Stimulated activated CD4-positive, alpha-beta T cell treated with anti-CD3 and anti-CD28 coated beads, Interleukin-2, amount 100 ng/mL, for 24 hours (primary cell): ENCODE results near the gene LRFN2.

Source experiments
- DNase-seq, 2 donors: peaks; one replicate each; pipeline ENCODE4 v3.0.0-alpha.2; 2020

The LRFN2 gene

DNA sequence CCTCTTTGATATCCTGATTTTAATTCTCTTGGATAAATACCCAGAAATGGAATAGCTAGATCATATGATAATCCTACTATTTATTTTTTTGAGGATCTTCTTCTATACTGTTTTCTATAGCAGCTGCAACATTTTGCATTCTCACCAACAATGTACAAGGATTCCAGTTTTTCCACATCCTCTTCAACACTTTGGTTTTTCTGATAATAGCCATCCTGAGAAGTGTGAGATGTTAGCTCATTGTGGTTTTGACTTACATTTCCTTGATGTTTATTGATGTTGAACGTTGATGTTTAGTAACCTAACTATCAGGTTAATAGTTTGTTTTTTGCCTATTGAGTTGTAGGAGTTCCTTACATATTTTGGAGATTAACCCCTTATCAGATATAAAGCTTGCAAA, 217.3 kb downstream of the LRFN2 start:
- DNase-seq: no peak

DNA sequence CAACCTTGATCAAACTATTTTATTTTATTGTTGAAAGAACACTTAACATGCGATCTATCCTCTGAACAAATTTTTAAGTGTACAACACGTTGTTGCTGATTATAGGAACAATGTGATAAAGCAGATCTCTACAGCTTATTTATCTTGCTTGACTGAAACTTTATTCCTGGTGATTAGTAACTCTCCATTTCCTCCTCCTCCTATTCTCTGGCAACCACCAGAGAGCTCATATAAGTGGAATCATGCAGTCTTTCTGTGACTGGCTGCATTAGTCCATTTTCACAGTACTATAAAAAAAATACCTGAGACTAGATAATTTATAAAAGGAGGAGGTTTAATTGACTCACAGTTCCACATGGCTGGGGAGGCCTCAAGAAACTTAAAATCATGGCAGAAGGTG, 218.1 kb downstream of the LRFN2 start:
- no peak for DNase-seq

DNA sequence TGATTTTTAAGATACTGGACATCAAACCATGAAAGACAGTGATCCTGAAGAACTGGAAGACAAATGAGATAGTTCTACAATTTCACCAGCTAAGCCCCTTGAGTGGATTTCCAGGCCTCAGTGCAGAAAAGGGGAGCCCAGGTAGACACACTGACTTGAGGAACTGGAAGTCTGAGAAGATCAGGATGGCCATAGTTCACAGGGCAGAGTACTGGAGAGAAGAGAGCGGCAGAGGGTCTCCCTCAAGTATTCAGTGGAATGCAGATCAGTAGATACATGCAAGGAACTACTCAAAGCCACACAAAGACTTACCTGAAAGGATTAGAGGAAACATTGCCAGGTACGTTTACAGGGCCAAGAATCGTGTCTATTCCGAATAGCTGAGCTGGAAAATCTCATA, 224.3 kb downstream of the LRFN2 start:
- DNase-seq: no peak

- no peak for DNase-seq
These were observed 227.4 kb downstream of the LRFN2 start for GRCh38 chr6:40359808-40360207.

- DNase-seq: no peak
These were observed 228.4 kb downstream of the LRFN2 start for GRCh38 chr6:40358473-40359460.

DNA sequence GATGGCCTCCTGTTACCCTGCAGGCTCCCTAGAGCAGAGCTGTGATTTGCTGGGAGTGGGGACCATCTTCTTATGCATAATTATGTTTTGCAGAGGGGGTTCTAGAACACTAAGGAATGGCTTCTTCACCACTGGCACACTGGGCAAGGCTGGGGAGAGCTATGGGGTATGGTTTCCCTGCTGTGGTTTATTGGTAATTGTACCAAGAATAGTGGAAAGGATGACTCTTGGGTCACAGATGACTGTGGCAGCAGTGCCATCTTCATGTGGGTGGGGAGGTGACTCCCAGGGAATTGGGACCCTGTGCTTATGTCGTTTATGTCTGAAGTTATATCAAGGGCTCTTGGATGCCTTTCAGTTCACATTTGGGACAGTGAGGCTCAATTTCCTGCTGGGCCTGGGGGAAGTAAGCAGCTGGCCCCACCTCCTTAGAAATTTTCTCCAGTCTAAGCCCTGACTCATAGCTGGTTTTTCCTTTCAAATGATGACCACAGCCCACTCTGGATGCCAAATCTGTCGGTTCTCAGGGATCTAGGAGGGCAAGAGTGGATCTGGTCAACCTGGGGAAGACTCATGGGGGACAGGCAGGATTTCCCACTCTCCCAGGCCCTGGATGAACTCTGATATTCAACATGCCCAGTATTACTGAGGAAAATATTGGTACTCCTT, 230.8 kb downstream of the LRFN2 start:
- no peak for DNase-seq

DNA sequence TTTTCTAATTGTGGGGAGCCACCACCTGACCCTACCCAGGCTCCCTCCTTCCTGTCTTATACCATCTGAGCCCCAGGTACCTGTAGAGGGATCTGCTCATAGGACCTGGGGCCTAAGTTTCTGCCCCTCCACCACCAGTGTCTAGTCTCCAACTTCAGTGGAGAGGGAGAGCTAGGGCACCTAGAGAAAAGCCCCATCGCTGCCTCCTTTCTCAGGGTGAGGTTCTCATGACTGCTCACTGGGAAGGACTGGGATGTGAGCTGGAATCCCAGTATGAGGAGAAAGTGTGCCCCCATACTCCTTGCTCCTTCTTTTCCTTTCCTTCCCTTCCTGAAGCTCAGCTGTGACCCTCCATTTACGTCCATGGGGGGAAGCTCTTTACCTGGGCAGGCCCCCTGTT, 231.6 kb downstream of the LRFN2 start:
- no peak for DNase-seq

GRCh38 chr6:40355066-40355465, 232.1 kb downstream of the LRFN2 start:
- DNase-seq: no peak

DNA sequence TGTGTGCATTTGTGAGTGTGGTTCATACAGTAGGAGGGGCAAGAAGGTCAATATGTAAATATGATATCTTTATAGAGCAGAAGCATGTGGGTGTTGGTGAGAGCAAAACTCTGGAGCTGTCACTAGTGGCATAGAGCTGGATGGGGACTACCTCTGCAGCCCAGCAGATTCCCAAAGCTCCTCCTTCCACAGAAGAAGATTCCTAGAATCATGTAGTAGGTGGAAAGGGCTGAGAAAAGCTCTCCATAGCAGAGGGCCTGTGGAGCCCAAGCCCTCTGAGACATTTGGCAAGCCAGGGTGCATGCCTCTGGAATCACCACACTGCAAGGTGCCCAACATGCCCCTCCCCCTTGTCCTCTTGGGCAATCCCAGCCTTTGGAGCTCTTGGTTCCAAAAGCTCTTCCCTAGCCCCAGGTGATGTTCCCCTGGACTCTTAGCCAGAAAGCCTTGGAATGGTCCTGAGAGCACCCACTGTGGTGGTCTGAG, 233.2 kb downstream of the LRFN2 start:
- DNase-seq: no peak

GRCh38 chr6:40353197-40353966, 233.8 kb downstream of the LRFN2 start:
- no peak for DNase-seq

DNA sequence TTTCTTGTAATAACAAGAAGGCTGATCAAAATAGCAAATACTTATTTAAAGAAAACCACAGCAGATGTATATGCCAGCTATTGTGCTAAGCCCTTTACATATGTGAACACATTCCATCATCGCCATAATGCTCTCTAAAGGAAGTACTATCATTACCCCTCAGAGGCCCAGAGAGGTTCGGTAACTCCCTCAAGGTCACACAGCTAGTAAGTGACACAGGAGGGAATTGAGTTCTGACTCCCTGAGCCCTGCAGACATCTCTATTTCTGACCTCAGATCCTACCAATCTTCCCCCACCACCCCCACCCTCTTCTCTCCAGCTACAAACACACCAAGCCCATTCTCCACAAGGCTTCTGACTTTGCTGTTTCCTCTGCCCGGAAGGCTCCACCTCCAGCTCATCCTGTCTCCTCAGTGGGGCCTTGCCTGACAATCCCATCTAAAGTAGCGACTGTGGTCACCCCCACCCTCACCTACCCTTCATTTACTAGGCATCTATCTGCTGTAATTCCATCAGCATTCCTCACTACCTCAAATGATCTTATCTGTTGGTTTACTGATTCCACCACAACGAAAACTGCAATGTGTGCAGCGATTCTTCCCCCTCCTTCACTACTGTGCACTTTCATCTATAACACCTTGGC, 234.5 kb downstream of the LRFN2 start:
- DNase-seq: no peak

DNA sequence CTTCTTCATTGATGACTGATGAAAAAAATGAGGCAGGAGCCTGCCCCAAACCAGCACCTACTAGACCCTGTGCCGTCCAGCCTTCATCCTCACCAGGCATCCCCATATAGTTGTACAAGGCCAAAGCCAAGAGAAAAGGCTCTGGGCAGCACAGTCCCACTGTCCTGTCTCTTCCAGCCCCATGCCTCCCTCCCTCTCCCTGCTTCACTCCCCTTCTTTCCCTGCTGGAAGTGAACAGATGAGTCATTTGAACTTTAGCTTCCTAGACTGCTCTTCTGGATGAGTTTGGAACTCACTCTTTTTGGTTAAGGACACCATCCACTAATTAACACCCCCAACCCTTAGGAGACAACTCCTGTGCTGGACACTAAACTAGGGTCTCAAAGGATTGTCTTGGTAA, 235.2 kb downstream of the LRFN2 start:
- DNase-seq: no peak

GRCh38 chr6:40350747-40351217, 236.4 kb downstream of the LRFN2 start:
- DNase-seq: no peak

GRCh38 chr6:40349901-40350746, 237.0 kb downstream of the LRFN2 start:
- no peak for DNase-seq

DNA sequence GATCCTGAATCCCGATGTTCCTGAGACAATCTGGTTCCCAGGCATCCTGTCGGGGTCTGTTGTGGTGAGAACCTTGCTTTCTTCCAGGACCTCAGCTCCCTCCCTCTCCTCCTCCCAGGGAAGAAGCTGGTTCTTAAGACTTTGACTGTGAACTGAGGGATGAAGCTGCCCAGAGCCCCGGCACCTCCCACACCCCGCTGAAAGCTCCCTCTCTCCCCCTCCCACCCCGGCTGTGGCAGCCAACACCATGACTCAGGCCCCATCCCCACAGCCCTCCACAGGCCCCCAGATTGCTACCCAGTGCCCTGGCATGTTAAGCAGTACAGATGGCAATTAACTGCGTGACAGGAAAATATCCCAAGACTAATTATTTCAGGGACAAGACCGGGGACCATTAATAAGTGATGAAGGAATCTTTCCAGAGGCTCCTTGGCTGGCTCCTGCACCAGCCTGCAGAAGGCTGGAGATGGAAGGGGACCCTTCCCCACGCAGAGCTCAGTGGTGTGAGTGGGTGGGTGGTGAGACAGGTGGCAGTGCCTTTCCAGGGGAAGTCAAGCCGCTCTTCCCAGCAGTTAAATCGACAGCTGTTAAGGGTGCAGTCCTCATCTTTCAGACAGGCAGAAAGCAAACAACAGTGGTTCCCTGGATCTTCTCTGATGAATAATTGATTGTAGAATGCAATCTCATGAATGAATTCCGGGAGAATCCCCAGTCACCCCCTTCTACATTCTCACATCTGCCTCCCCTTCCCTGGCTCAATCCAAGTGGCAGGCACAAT, 237.9 kb downstream of the LRFN2 start:
- DNase-seq: peak in 1 of 2 donors; percentile 7

GRCh38 chr6:40348591-40348990, 238.6 kb downstream of the LRFN2 start:
- peak in 1 of 2 donors; percentile 12 for DNase-seq

DNA sequence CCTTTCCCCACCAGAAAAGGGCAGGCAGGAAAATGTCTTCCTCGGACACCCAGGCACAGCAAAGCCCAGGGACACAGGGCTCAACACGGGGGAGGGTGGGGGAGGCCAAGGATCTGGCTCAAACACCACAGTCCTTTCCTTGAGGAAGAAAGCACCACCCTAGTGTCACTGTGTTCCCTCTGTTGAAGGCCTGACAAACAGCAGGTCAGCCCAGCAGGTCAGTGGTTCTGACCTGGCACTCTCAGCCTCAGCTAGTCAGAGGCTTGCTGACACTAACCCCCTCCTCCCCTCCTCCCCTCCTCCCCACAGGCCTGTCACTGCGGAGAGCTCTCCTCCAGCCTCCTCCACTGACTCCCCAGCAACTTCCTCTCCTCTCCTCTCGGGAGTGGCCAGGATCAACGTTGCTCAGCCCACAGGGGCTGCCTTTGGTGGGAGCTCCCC, 239.6 kb downstream of the LRFN2 start:
- DNase-seq: peak in 1 of 2 donors; percentile 11

- DNase-seq: peak in 1 of 2 donors; percentile 4
These were observed 240.9 kb downstream of the LRFN2 start for GRCh38 chr6:40346246-40346645.

DNA sequence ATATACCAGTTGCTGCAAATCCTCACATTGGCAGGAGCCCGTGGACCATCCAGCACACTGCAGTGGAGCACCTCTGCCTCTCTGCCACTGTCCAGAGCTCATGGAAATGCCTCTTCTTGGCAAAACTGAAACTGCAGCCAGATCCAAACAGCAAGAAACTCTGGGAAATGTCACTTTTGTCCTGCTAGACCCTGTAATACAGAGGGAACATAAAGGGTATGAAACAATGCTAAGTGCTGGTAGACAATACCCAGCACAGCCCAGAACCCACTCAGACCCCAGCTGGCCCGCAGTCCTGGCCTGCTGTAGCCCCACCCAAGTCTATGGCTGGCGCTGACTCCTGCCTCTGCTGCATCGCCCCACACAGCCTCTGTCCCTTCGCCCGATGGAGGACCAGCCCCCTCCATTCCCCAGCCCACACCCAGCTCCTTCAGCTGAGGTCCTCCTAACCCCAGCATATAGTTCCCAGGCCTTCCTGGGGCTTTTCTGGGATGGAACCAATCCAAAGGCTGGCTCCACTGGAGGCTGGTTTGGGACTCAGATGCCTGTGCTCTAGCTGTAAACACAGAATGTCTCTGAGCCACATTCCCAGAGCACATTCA, 242.5 kb downstream of the LRFN2 start:
- DNase-seq: no peak
